HG02973 (cell line): Measurements from ENCODE around the gene FAF2.
"Not testable (repeated sequence)": the region's sequence is repeated elsewhere in the genome, so short reads cannot be mapped to it uniquely, and the experiment has no call there.

Source experiments
- ATAC-seq: cut with Tn5 transposase; IDR thresholded peaks from one replicate; pipeline ENCODE4 v1.9.1; 2021; ENCODE audit warnings: moderate library complexity; ENCODE audit not compliant: unreplicated experiment

The FAF2 gene, protein sequence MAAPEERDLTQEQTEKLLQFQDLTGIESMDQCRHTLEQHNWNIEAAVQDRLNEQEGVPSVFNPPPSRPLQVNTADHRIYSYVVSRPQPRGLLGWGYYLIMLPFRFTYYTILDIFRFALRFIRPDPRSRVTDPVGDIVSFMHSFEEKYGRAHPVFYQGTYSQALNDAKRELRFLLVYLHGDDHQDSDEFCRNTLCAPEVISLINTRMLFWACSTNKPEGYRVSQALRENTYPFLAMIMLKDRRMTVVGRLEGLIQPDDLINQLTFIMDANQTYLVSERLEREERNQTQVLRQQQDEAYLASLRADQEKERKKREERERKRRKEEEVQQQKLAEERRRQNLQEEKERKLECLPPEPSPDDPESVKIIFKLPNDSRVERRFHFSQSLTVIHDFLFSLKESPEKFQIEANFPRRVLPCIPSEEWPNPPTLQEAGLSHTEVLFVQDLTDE

DNA sequence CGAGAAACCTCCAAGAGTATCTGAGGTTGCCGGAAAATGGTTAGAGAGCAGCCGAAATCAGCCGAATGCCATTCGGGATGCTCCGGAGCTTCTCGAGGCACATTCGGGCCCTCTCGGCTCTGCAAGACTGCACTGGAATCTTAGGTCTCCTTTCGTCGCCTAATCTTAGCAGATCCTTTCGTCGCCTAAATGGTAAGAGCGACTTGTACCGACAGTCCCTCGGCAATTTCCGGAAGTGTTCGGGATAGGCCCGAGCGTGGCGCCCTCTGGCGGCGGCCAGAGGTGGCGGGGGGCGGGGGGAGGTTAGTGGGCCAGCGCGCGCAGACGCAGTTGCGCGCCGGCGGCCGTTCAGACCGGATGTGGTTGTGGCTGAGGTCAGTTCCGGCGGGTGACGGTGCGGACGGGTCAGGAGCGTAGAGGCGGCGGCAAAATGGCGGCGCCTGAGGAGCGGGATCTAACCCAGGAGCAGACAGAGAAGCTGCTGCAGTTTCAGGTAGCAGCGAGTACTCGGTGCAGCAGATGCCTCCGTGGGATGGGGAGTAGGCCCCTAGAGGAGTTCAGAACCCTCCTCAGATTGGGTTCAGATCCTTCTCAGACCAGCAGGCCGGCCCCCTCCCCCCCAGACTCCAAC is at the start of gene FAF2:
Gene FAF2 (plus strand): TSS at position 408 of the 631 bp plus-strand sequence. CDS start 23 bp downstream, at position 431.
- peak; percentile 91 for ATAC-seq

DNA sequence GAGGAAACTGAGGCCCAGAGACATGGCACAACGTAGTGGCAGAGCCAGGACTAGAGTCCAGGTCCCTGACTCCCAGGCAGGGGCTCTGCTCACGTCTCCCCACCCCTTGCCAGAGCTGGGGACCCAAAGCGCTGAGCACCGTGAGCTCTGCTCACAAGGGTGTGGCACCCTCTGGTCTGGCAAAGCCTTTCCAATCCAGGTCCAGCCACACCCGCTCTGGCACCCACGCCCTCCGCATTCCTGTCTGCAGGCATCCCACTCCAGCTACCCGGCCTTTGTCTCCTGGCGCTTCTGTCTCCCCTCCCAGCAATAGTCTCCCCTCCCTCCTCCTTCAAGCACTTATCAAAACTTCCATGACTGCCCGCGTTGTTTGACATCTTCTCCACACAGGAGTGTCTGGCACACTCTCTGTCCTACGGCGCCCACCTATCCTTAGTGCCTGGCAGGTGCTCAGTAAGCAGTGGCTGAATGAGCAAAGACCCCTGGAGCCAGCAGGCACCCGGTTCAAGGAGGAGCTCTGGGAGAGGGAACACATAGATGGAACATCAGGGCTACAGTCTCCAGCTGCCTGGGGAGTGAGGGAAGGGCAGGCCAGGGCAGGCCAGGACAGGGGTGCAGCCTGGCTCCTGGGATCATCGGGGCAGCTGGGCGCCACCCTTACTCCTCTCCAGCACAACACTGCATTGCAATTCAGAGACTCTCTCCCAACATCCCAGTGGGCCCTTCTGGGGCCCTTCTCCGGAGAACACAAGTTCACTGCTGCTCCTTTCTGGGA is 47.6 kb upstream of the FAF2 start:
- no peak for ATAC-seq

DNA sequence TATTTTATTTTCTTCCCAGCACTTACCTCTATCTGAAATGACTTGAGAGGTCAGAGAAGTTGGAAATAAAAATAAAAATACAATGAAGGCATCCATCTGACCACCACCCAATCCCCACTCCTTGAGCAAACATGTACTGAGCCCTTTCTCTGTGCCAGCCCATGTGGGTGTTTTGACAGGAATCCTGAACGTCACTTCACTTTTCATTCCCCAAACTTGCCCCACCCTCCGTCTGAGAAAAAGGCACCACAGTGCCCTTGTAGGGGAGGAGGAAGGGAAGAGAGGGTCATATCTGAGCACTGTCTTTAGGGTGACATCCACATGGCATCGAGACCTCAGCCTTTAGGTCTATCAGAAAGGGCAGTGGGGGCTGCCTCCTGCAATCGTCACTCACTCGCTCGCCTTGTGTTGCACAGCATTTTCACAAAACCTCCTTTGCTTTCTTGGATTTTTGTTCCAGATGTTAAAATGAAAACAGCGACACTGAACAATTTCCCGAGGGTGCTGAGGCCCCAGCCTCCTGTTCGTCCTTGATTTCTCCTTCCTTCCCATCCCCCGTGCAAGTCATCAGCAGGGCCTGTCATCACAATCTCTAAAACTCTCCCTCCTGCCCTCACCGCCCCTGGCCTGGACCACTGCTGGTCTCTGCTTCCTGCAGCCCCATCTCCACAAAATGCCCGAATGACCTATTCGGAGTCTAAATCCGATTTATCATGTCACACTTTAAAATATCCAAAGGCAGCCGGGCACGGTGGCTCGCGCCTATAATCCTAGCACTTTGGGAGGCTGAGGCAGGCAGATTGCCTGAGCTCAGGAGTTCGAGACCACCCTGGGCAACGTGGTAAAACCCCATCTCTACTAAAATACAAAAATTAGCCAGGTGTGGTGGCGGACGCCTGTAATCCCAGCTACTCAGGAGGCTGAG is 46.6 kb upstream of the FAF2 start:
- ATAC-seq = no peak

DNA sequence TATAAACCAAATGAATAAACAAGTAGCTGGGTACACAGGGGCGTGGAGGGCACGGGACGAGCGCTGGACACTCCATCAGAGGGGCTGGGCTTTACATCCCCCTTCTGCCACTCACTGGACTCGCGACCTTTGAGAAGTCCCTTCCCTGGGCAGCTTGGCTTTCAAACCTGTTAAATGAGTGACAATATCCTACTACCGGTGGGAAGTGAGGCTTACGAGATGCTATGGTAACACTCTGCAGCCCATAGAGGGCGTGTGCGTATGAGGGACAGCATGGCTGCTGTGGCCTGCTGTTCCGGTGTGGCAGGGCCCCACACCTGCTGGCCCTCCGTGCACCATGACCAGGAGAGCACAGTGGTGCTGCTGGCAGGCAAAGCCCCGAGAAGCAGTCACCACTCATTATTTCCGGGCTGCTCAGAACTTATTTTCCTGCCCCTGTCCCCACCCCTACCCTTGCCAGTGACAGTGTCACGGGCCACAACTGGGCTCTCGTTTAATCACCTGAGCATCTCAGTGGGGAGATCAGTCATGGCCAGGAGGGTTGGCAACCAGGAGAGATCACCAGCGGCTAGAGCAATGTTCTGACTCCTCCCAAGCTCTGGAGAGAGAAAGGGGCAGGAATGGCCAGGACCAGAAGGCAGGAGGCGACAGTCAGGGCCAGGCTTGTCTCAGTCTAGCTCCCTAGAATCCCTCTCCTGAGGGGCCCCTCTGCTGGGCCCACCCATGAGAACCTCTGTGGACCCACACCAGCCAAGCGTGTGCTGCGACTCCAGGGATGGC is 42.3 kb upstream of the FAF2 start:
- no peak for ATAC-seq

DNA sequence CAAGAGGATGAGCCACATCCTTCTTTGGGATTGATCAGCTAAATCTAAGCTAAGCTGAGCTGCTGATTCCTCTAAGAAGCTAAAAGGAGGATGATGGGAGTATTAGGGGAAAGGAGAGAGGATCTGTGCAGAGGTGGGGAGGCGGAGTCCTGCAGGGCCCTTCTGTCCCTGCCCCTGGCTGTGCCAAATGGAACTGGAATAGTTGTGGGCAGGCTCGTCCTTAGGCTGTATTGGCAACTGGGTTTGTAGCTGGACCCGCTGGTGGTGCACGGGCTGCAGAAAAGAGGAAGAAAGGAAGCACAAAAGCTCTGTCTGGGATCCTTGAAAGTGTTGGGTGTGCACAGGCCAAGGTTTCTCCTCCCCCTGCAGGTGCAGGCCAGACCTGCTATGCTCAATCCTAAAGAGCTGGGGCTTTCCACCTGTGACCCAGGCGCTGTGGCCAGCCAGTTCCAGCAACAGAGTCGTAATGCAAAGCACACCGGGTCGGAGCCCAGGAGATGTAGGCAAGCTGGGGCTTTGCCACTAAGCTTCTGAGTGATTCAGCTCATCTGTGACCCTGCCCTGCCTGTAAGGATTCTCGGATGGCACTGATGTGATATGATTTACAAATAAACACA is 41.6 kb upstream of the FAF2 start:
- ATAC-seq = no peak

DNA sequence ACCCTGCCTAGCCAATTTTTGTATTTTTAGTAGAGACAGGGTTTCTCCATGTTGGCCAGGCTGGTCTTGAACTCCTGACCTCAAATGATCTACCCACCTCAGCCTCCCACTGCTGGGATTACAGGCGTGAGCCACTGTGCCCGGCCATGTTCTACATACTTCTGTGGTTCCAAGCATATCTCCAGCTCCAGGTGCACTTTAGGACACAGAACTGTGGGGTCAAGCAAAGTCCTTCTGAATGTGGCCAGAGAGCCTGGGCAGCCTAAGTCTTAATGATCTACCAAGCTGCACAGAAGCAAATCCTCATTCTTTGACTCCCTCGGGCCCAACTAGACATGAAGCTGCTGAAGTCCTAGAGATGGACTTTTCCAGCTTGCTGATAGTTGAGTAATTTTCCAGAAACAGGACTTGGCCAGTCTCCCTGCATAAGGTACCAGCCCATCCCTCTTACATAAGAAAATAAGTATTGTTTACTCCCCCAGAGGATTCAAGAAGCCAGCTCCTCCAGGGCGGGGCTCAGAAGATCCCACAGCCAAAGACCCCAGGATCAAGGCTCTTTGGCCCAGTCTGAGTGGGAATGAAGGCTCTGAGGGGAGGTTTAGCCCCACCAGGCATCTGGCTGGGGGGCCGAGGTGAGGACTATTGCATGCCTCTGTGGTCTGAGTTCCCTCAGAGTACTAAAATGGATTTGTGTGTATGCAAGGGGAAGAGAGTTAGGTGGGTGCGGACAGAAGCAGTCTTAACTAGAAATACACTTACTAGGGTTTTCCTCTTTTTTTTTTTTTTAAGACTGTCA is 40.5 kb upstream of the FAF2 start:
- no peak for ATAC-seq

DNA sequence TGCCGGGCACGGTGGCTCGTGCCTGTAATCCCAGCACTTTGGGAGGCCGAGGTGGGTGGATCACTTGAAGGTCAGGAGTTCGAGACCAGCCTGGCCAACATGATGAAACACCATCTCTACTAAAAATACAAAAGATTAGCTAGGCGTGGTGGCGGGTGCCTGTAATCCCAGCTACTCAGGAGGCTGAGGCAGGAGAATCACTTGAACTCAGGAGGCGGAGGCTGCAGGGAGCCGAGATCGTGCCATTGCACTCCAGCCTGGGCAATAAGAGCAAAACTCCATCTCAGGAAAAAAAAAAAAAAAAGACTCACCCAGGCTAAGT is 40.0 kb upstream of the FAF2 start:
- not testable (repeated sequence) for ATAC-seq

DNA sequence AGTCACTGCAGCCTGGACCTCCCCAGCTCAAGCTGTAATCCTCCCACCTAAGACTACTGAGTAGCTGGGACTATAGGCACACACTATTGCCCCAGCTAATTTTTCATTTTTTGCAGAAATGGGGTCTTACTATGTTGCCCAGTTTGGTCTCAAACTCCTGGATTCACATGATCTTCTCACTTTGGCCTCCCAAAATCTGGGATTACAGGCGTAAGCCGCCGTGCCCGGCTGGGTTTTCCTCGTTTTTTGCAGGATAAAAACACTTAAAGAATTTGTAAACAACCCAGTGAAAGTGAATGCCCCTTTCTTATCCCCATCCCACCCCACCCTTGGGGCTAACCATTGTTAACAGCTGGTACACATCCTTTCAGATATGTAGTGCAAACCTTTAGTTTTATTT is 39.6 kb upstream of the FAF2 start:
- no peak for ATAC-seq

DNA sequence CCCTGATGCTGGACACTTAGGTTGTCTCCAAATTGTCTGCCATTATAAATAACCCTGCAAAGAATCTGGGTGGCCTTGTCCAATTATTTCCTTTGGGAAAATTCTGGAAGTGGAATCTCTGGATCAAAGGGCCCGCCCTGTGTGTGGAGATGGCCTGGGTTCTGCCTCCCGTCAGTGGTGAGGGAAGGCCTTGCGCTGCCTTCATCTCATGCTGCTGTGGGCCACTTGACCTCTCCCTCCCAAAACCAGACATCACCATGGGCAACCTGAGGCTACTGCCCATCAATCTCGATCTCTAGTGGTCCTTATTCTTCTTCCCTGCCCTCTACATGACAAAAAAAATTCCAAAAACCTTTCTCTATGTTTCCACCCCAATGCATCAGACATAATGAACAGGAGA is 38.4 kb upstream of the FAF2 start:
- no peak for ATAC-seq

DNA sequence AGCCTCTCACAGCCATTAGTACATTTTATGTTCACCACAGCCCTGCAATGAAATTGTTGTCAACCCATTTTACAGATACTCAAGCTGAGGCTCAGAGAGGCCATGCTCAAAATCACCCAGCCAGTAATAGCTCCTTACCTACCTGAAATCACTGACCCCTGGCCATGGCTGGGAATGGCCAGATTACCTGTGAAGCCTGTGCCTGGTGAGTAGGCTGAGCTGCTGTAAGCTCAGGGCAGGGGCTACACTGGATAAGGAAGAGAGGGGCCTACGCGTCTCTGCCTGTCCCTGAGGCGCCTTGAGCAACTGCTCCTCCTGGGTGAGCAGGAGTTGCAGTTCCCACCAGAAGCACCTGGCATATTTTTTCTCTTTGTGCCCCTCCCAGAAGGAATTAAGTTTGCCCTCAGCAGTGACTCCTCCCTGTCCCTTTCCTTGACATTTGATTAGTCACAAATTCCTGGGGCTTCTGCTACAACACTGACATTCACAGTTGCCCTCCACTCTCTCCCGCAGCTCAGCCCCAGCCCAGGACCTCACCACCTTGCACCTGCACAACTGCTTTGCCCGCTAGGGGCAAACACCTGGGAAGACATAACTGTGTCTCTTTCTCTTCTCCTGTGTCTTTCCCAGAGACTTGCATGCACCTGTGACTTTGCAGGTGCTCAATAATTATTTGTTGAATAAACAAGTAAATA is 37.6 kb upstream of the FAF2 start:
- ATAC-seq = no peak

DNA sequence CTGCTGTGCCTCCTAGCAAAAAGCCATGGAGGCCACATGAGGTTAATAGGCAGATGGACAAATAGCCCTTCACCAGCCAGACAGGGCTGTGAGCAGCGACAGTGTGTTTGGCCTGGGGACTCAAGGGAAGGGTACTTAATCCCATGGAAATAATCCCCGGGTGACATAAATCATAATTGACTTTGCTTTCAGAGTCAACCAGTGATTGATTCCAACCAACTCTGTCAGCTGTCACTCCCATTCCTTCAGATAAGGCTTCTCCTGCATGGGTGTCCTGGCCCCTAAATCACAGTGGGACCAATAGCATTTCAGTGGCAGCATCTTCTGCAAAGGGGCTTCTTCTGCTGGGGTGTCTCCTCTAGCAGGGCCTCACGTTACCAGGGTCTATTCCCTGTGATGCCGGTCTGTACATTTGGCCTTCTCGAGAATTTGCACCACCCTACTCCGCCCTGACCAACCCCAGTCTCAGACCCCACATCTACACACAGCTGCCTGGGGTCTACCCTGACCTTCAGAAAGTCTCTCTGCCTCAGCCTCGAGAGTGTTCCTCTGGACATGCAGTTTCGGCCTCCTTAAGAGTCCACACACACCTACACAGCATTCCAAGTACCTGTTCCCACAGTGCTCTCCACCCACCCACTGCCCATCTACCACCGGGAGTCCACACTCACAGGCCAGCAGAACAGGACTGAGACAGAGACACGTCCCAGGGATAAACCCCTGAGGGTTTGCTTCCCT is 35.5 kb upstream of the FAF2 start:
- no peak for ATAC-seq

DNA sequence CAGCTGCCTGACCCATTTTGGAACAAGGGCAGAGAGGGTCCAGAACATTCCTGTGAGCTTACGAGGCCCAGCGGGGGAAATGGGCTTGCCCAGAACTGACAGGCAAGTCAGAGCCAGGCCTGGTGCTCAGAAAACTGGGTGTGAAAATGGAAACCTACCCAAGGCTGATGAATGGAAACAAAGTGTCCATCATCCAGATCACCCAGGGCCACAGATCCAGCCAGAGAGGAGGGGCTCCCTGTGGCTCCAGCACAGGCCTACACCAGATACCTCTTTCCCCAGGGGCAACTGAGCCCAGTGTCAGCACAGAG is 35.0 kb upstream of the FAF2 start:
- no peak for ATAC-seq

DNA sequence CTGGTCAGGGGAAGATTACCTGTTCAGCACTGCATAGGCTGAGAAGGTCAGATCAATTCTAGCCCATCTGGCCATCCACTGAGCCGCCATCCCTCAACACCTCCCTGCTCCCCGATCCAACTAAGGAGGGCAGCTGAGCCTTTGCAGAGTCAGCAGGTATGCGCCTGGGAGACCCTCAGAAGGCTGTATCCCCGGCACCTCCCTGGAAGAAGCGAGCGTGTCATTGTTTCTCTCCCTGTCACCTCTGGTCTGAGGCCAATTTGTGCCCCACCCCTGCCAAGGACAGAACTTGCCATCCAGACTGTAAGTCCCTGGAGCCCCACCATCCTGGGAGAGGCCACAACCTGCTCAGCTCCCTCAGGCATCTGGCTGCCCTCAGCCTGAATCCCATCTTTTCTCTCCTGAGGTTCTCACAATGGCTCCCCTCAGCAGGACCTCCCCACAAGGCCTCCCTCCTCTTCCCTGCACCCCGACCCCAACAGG is 34.4 kb upstream of the FAF2 start:
- no peak for ATAC-seq

DNA sequence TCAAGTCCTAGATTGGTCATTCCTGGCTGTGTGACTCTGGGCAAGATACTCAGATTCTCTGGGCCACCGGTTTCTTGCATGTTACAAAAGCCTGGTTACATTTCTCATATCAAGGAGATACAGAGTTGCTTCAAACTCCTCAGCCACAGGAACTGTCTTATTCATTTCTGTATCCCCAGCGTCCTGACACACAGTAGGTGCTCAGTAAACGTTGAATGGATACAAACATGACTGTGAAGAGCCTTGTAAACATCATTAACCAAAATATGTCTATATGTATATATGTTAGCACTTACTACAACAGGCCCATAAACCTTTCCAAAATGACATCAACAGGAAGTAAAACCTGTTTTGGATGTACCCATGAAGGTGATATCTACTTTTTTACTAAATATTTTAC is 33.5 kb upstream of the FAF2 start:
- no peak for ATAC-seq

DNA sequence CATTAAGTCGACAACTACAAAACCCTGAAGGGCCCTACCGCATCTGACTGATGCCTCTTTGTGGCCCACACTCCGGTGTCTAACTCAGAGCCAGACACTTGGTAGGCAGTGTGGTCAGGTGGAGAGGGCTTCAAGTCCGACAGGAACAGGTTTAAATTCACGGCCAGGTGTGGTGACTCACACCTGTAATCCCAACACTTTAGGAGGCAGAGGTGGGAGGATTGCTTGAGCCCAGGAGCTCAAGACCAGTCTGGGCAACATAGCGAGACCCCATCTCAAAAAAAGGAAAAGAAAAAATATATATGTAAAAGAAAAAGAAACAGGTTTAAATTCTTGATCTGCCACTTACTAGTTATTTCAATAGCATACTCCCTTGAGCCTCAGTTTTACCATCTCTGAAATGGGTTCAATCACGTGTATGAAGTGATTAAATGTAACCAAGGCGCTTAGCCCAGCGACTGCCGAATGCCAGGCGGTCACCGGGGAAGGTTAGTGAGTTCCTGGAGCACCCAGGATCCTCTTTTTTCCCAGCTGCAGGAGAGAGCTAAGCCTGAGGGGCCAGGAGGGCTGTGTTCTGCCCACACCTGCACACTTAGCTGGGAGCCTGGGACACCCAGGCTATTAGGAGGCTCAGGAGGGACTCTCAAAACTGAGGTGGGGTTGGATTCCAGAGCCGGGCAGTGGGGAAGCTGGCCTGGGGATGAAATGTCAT is 32.8 kb upstream of the FAF2 start:
- no peak for ATAC-seq

DNA sequence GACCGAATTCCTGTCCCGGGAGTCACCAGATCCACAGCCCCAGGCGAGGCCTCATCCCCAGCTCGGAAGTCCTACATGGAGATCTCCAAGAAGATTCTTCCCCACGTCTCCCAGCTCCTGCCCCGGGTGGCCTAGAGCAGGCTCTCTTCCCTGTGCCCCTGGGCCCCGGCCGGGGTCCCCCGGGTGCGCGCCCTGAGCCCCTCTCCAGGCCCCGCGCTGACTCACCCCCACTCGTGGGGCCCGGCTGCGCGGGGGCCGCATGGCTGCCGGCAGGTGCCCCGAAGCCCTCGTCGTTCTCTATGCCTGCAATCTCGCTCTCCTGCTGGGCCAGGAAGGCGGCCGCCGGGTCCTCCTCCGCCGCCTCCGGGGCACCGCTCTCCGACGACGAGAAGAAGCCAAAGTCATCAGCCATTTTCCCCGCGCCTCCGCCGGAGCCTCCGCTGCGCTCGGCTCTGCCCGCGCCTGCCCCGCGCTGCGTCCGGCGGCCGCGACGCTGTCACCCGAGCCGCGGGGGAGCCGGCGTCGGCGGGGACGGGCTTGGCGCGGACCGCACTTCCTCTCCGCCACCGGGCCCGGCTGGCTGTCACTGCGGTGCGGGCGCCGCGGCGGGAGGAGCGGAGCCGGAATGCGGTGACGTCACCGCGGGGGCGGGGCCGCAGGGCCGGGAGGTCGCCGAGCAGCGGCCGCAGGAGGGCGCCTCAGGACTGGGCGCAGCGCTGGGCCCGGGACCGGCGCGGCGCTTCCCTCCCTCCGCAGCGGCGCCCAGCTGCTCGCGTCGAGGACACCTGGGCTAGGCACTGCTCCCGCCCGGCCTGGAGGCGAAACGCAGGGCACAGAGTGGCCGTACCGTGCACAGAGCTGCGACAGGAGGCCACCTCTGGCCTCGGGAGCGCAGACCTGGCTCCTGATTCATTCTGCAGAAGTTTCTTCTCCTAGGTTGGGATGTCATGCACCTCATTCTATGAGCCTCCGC is 31.9 kb upstream of the FAF2 start, which contains the start of gene CLTB:
Gene CLTB (minus strand): TSS at position 588 of the 973 bp plus-strand sequence. CDS start 176 bp downstream, at position 412.
- peak; percentile 93 for ATAC-seq
